WTC11 (cell line): ENCODE data around the gene FAM89B. TPM values are rescaled to one million over a fixed set of nuclear protein-coding genes. Genes with fewer than 3 reads are reported as not detected.

ENCODE experiments used
- ATAC-seq: fragments of 200-7000 bp; cut with Tn5 transposase; 2 replicates; pipeline ENCODE4 v1.10.0; 2021; ENCODE audit warnings: mild to moderate bottlenecking, moderate library complexity
- CTCF ChIA-PET: fragments of 300-600 bp; sonication (Branson Sonifier 250); formaldehyde crosslinking; loops from one replicate; lab custom pipeline; 2021; ENCODE audit warnings: antibody characterized with exemption; lab: Charles Lee
- POLR2A ChIA-PET: fragments of 350-600 bp; sonication (Branson Sonifier 250); formaldehyde crosslinking; loops from one replicate; lab custom pipeline; 2021; ENCODE audit warnings: antibody characterized with exemption; lab: Charles Lee
- DNase-seq: peaks from one replicate; pipeline ENCODE4 v3.0.0; 2021; ENCODE audit warnings: low spot score
- H3K27ac Mint-ChIP-seq: 2 replicates; pipeline ENCODE4 v1.8.0; 2021; ENCODE audit warnings: mixed read lengths
- H3K27me3 Mint-ChIP-seq: 2 replicates; pipeline ENCODE4 v1.8.0; 2021; ENCODE audit warnings: low read depth, mild to moderate bottlenecking, moderate library complexity, mixed read lengths
- H3K36me3 Mint-ChIP-seq: 2 replicates; pipeline ENCODE4 v1.8.0; 2021; ENCODE audit warnings: mixed read lengths
- H3K4me1 Mint-ChIP-seq: 2 replicates; pipeline ENCODE4 v1.8.0; 2022; ENCODE audit warnings: mixed read lengths
- H3K4me3 Mint-ChIP-seq: 2 replicates; pipeline ENCODE4 v1.8.0; 2021; ENCODE audit warnings: mild to moderate bottlenecking, moderate library complexity, mixed read lengths
- H3K9me3 Mint-ChIP-seq: 2 replicates; pipeline ENCODE4 v1.8.0; 2021; ENCODE audit warnings: mixed read lengths
- ATF6 ChIP-seq: sonication (generic); formaldehyde crosslinking; IDR thresholded peaks from 2 replicates; pipeline ENCODE4 v1.8.1; 2023; ENCODE audit warnings: mild to moderate bottlenecking, missing genetic modification reagents
- E2F1 ChIP-seq: sonication (generic); formaldehyde crosslinking; IDR thresholded peaks from 2 replicates; pipeline ENCODE4 v1.8.0; 2022; ENCODE audit warnings: mild to moderate bottlenecking, missing genetic modification reagents
- E2F4 ChIP-seq: sonication (generic); formaldehyde crosslinking; IDR thresholded peaks from 2 replicates; pipeline ENCODE4 v1.8.1; 2022; ENCODE audit warnings: low read depth, mild to moderate bottlenecking, moderate library complexity, missing genetic modification reagents, borderline replicate concordance
- ETV6 ChIP-seq: sonication (generic); formaldehyde crosslinking; IDR thresholded peaks from 2 replicates; pipeline ENCODE4 v1.8.1; 2022; ENCODE audit warnings: mild to moderate bottlenecking, missing genetic modification reagents
- FOXJ3 ChIP-seq: sonication (generic); formaldehyde crosslinking; IDR thresholded peaks from 2 replicates; pipeline ENCODE4 v1.9.0; 2021; ENCODE audit warnings: missing genetic modification reagents, mild to moderate bottlenecking, borderline replicate concordance
- FOXP1 ChIP-seq: sonication (generic); formaldehyde crosslinking; IDR thresholded peaks from 2 replicates; pipeline ENCODE4 v1.8.0; 2022; ENCODE audit warnings: missing genetic modification reagents, mild to moderate bottlenecking, moderate library complexity, borderline replicate concordance
- HMGA2 ChIP-seq: fragments of 250-450 bp; sonication (Bioruptor Pico); IDR thresholded peaks from 2 replicates; pipeline ENCODE4 v1.4.0; 2021; ENCODE audit warnings: mild to moderate bottlenecking, moderate library complexity
- IRF1 ChIP-seq: sonication (generic); formaldehyde crosslinking; IDR thresholded peaks from 2 replicates; pipeline ENCODE4 v1.8.0; 2023; ENCODE audit warnings: missing genetic modification reagents
- IRF2 ChIP-seq: sonication (generic); formaldehyde crosslinking; IDR thresholded peaks from 2 replicates; pipeline ENCODE4 v1.8.0; 2022; ENCODE audit warnings: low read depth, missing genetic modification reagents, borderline replicate concordance
- JAZF1 ChIP-seq: fragments of 250-450 bp; sonication (Bioruptor Pico); IDR thresholded peaks from 2 replicates; pipeline ENCODE4 v1.9.0; 2021; ENCODE audit warnings: moderate library complexity, mild to moderate bottlenecking, inconsistent platforms
- MAX ChIP-seq: sonication (generic); formaldehyde crosslinking; IDR thresholded peaks from 2 replicates; pipeline ENCODE4 v1.8.0; 2022; ENCODE audit warnings: mild to moderate bottlenecking, missing genetic modification reagents
- MLX ChIP-seq: sonication (generic); formaldehyde crosslinking; IDR thresholded peaks from 2 replicates; pipeline ENCODE4 v1.8.1; 2023; ENCODE audit warnings: mild to moderate bottlenecking, missing genetic modification reagents, moderate library complexity
- MXD4 ChIP-seq: fragments of 250-450 bp; sonication (Bioruptor Pico); IDR thresholded peaks from 2 replicates; pipeline ENCODE4 v1.8.0; 2021; ENCODE audit warnings: mild to moderate bottlenecking, moderate library complexity, borderline replicate concordance
- MYBL2 ChIP-seq: sonication (generic); formaldehyde crosslinking; IDR thresholded peaks from 2 replicates; pipeline ENCODE4 v1.8.1; 2023; ENCODE audit warnings: mild to moderate bottlenecking, moderate library complexity, missing genetic modification reagents
- OVOL2 ChIP-seq: fragments of 250-450 bp; sonication (Bioruptor Pico); IDR thresholded peaks from 2 replicates; pipeline ENCODE4 v1.9.0; 2021; ENCODE audit warnings: mild to moderate bottlenecking, borderline replicate concordance
- USF1 ChIP-seq: sonication (generic); formaldehyde crosslinking; IDR thresholded peaks from 2 replicates; pipeline ENCODE4 v1.8.0; 2022; ENCODE audit warnings: mild to moderate bottlenecking, missing genetic modification reagents
- ZBTB43 ChIP-seq: sonication (generic); formaldehyde crosslinking; IDR thresholded peaks from 2 replicates; pipeline ENCODE4 v1.8.1; 2023; ENCODE audit warnings: mild to moderate bottlenecking, missing genetic modification reagents
- ZMAT4 ChIP-seq: fragments of 250-450 bp; sonication (Bioruptor Pico); IDR thresholded peaks from 2 replicates; pipeline ENCODE4 v1.9.0; 2021; ENCODE audit warnings: mild to moderate bottlenecking
- ZNF138 ChIP-seq: sonication (generic); formaldehyde crosslinking; conservative IDR thresholded peaks from 2 replicates; pipeline ENCODE4 v1.8.1; 2022; ENCODE audit warnings: mild to moderate bottlenecking, moderate library complexity, missing genetic modification reagents
- ZNF263 ChIP-seq: sonication (generic); formaldehyde crosslinking; IDR thresholded peaks from 2 replicates; pipeline ENCODE4 v1.8.1; 2022; ENCODE audit warnings: low read depth, mild to moderate bottlenecking, moderate library complexity, missing genetic modification reagents
- ZNF671 ChIP-seq: fragments of 250-450 bp; sonication (Bioruptor Pico); IDR thresholded peaks from 2 replicates; pipeline ENCODE4 v1.8.0; 2021; ENCODE audit warnings: mild to moderate bottlenecking
- total RNA-seq: library from RNA; stranded (reverse); gene quantifications from 3 replicates; pipeline ENCODE4 v1.2.3, GENCODE V29; 2021

FAM89B gene
- total RNA-seq, 1 experiment from 2014 or later = 13.3 TPM

GRCh38 chr11:65611028-65611757 is 38.9 kb downstream of the FAM89B start:
- Mint-ChIP-seq H3K9me3 (no peaks in the 10 kb centered on the region), H3K27ac (no peak overlapping the region; the same call in 1 of the 2 replicates), H3K4me3 (no peak overlapping the region), H3K4me1 (peaks cover 28% of the 10 kb centered on the region), H3K27me3 (no peaks in the 10 kb centered on the region; the same call in none of the 2 replicates), H3K36me3 (peaks cover 3% of the 10 kb centered on the region)
- no peak for DNase-seq
- peak; percentile 80; the same call in 1 of the 2 replicates for TF ChIP-seq ZNF263
- no peak for TF ChIP-seq E2F4 (CRISPR knock-in tag)
- ChIA-PET POLR2A (interaction anchor here (0.9 kb wide), 1 partner anchor 52 kb away, joined by 3 read pairs; no protein-coding TSS in a partner anchor), CTCF (interaction anchor here (0.6 to 16.2 kb wide), 3 partner anchors 14 to 70 kb away, joined by 4 to 311 read pairs (median 5); partner anchors contain the start of gene KCNK7)
- ATAC-seq = no peak

GRCh38 chr11:65611758-65612603 is 39.6 kb downstream of the FAM89B start:
- TF ChIP-seq JAZF1 (CRISPR knock-in tag) (no peak), MXD4 (CRISPR knock-in tag) (no peak), HMGA2 (CRISPR knock-in tag) (no peak), USF1 (CRISPR knock-in tag) (no peak), ZMAT4 (CRISPR knock-in tag) (no peak), MLX (CRISPR knock-in tag) (no peak), ZNF138 (CRISPR knock-in tag) (no peak), FOXJ3 (CRISPR knock-in tag) (no peak), ATF6 (CRISPR knock-in tag) (no peak), FOXP1 (CRISPR knock-in tag) (no peak), MAX (CRISPR knock-in tag) (no peak), IRF1 (no peak), ETV6 (CRISPR knock-in tag) (no peak), OVOL2 (no peak), ZNF671 (CRISPR knock-in tag) (no peak), IRF2 (CRISPR knock-in tag) (no peak), MYBL2 (CRISPR knock-in tag) (no peak), ZBTB43 (CRISPR knock-in tag) (no peak), E2F1 (CRISPR knock-in tag) (no peak)
- DNase-seq (no peak), ATAC-seq (no peak)
- H3K4me1 Mint-ChIP-seq = peaks cover 30% of the 10 kb centered on the region
- CTCF ChIA-PET = interaction anchor here (1.2 to 16.2 kb wide), 3 partner anchors 21 to 71 kb away, joined by 3 to 311 read pairs (median 3); partner anchors contain the start of gene KCNK7
- H3K27ac Mint-ChIP-seq = peak overlapping the region; percentile 93; the same call in 1 of the 2 replicates
- no peaks in the 10 kb centered on the region for H3K9me3 Mint-ChIP-seq
- POLR2A ChIA-PET = interaction anchor here (0.9 kb wide), 1 partner anchor 51 kb away, joined by 3 read pairs; no protein-coding TSS in a partner anchor
- peak overlapping the region; percentile 91 for H3K4me3 Mint-ChIP-seq
- H3K36me3 Mint-ChIP-seq = peaks cover 9% of the 10 kb centered on the region
- no peaks in the 10 kb centered on the region; the same call in none of the 2 replicates for H3K27me3 Mint-ChIP-seq
